ENCODE data around the gene CD82.

DNA sequence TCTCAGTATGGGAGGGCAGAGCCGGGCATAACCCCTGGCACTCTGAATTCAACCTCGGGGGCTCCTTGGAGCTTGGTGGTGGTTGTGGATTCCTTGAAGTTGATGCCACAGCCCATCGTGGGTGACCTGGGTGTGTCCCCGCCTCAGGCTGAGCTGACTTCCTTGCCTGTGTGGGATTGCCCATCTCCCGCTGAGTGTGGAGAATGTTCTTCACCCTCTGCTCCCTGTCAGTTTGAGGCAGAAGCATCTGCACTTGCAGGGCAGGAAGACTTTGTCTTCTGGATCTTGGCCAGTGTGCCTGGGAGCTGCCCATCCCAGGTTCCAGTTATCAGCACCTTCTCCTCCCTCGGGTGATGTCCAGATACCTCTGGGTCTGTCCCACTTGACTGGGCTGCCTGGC, 25.3 kb downstream of the CD82 start:
- TF ChIP-seq EZH2 (IDR thresholded peaks at IDR 0.05; ENCODE audit: borderline replicate concordance, low read depth, low read length, poor library complexity, severe bottlenecking) = no peak
- TF ChIP-seq, protein P1, sequence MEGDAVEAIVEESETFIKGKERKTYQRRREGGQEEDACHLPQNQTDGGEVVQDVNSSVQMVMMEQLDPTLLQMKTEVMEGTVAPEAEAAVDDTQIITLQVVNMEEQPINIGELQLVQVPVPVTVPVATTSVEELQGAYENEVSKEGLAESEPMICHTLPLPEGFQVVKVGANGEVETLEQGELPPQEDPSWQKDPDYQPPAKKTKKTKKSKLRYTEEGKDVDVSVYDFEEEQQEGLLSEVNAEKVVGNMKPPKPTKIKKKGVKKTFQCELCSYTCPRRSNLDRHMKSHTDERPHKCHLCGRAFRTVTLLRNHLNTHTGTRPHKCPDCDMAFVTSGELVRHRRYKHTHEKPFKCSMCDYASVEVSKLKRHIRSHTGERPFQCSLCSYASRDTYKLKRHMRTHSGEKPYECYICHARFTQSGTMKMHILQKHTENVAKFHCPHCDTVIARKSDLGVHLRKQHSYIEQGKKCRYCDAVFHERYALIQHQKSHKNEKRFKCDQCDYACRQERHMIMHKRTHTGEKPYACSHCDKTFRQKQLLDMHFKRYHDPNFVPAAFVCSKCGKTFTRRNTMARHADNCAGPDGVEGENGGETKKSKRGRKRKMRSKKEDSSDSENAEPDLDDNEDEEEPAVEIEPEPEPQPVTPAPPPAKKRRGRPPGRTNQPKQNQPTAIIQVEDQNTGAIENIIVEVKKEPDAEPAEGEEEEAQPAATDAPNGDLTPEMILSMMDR (conservative IDR thresholded peaks at IDR 0.05; ENCODE audit: low read depth, low read length) = no peak

All from A673 (cell line).